GM18511 (cell line): ENCODE measurements around the gene LRP1B.

Experiments
- ATAC-seq: cut with Tn5 transposase; IDR thresholded peaks from one replicate; pipeline ENCODE4 v1.9.1; 2021; ENCODE audit warnings: mild to moderate bottlenecking, moderate library complexity; ENCODE audit not compliant: unreplicated experiment

The LRP1B gene

GRCh38 chr2:141791521-141791920 lies 339.3 kb downstream of the LRP1B start:
- ATAC-seq: no peak

GRCh38 chr2:141782574-141782973 lies 348.2 kb downstream of the LRP1B start:
- ATAC-seq: no peak

GRCh38 chr2:141778315-141778835 lies 352.4 kb downstream of the LRP1B start:
- no peak for ATAC-seq

DNA sequence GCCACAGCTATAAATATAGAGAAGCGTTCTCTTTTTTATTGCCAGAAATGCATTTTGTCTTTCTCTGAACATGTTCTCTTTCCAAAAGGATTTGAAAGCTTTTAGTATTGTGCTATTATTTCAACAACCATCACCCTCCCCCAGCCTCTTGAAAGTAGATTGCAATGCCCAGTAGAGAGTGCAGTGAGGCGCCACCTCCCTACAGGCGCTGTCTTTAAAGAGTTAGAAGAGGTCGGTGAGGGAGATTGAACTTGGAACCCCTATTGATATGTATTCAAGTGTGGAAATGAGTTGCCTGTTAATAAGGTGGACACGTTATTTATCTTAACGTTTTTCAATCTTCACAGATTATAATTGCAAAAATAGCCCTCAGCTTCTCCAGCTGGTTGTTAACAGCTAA lies 360.3 kb downstream of the LRP1B start:
- no peak for ATAC-seq

DNA sequence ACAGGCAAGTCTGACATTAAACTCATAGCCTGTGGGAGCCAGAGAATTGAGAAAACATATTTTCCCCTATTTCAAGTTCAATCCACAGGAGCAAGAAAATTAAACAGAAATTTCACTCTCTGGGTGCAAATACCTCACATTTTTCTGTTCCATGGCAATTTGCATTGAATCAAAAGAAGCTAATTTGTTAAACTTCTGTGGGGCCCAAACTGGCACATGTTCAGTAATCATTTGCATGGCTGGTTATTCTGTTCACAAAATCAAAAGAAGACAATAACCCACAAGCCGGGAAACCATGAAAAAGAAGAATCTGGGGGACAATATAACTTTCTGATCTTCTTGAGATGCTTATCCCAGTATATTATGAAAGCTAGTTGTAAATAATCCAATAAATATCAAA lies 363.1 kb downstream of the LRP1B start:
- no peak for ATAC-seq

DNA sequence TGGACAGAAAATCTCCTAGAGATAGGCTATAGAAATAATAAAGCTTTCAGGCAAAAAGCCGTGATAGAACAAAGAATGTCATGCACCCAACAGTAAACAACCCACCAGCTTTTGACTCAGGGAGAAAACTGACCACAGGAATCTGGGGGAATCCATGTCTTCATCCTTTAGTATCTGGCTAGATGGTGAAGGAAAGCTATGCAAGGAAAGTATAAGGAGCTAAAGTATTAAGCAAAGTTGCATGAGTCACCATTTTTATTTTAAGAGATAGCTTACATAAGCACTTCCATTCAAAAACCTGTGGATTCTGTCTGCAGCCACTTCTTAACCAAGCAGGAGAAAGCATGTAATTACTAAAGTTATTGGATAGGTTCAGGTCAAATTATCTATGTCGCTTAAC lies 363.8 kb downstream of the LRP1B start:
- no peak for ATAC-seq

- no peak for ATAC-seq
These were observed 364.6 kb downstream of the LRP1B start for GRCh38 chr2:141766225-141766624.

DNA sequence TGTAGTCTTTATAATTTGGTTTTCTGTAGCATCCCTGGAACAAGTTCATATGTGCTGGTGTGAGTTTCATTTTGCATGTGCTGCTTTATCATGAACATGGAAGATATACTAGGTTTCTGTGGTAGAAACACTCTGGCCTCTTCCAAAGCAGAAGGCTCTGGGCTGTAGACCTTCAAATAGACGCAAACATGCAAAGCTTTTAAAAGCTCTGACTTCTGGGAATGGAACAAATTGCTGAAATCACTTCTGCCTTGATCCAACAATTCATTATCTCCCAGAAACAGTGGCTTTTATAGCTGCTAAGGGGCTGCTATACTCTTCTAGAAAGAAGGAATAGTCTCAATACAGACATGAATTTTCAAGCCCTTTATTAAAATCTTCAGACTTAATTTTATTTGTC lies 382.2 kb downstream of the LRP1B start:
- no peak for ATAC-seq

DNA sequence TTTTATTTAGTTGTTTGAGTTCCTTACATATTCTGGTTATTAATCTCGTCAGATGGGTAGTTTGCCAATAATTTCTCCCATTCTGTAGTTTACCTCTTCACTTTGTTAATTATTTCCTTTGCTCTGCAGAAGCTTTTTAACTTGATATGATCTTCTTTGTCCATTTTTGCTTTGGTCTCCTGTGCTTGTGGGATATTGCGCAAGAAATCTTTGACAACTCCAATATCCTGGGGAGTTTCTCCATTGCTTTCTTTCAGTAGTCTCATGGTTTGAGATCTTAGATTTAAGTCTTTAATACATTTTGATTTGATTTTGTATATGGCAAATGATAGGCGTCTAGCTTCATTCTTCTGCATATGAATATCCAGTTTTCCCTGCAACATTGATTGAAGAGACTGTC lies 389.2 kb downstream of the LRP1B start:
- ATAC-seq: no peak

- ATAC-seq: no peak
These were observed 393.1 kb downstream of the LRP1B start for GRCh38 chr2:141737492-141738255.

DNA sequence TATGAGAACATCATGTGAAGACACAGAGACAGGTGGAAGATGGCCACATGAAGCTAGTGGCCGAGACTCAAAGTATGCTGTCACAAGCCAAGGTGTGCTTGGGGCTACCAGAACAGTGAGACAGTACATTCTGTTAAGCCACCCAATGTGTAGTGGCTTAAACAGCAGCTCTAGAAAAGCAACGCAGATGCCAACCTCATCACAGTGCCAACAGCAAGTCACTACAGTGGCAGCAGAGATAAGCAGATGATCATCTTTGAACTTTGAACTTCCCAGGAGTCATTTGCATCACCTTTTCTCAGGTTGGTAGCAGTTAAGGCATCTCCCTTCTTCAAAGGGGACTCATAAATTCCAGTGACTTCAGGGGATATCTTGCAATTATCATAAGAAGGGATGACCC lies 394.4 kb downstream of the LRP1B start:
- no peak for ATAC-seq

DNA sequence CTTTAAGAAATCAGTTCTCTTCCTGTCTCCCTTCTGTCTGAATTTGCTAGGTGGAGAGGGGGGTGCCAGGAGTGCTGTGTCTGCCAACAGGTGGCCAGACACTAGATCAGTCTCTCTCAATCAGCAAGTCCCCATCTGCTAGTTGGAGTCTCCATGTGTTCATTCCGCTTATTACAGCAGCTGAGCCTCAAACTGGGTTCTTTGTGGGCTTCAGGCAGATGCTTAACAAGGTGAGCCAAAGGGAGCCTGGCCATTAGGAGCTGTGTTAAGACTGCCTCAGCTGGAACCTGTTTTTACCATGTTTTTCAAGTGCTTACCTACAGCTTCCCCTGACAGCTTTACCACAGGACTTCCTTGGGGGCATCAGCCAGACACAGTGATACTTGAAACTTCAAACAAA lies 401.9 kb downstream of the LRP1B start:
- no peak for ATAC-seq

DNA sequence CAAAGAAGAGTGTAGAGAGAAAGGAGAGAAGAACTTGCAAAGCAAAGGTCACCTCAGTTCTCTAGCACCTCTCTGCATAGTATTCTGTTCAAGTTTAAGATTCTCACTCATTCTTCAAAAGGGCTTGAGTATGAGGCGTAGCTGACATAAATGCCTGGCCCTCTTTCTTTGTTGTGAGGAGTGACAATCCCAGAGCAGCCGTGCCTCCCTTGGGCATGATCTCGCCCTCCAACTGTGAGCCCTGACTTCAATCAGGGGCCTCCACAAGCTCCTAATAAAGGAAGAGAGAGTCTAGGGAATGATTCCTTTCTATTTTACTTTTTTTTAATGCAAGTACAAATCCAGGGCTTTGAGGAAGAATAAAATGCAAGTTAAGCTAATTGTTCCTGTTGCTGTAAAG lies 402.7 kb downstream of the LRP1B start:
- ATAC-seq: no peak

DNA sequence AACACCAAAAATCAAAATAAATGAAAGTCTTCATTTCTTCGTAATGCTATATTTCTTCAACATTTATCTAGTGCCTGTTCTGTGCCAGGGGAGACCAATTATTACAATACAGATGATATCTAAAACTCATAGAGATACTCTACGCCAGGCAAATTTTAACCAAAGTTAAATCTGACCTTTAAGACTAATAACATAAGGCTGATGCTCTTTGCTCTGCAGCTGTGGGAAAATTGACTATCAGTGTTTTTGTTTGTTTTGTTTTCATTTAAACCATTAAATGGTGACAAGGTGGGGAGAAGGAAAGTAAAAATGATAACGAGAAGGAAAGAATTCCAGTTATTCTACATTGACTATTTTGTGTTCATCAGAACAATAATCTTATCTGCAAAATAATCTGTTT lies 406.4 kb downstream of the LRP1B start:
- ATAC-seq: no peak

- ATAC-seq: no peak
These were observed 407.0 kb downstream of the LRP1B start for GRCh38 chr2:141723814-141724213.

DNA sequence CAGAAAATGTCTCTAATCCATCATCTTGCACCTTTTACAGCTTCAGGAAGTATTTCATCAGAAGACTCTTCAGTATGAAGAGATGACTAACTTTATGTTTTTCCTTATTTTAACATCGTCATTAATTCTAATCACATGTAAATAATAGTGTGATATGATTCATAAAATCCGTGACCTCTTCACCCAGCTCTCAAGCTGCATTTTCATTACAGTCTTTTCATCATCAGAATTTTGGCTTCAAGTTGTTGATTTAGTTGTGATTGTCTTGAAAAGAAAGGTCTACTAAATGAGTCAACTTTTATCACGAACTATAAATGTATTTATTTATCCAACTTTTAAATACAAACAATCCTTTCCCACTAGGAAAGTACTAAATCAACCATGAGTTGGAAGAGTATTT lies 410.3 kb downstream of the LRP1B start:
- ATAC-seq: no peak

DNA sequence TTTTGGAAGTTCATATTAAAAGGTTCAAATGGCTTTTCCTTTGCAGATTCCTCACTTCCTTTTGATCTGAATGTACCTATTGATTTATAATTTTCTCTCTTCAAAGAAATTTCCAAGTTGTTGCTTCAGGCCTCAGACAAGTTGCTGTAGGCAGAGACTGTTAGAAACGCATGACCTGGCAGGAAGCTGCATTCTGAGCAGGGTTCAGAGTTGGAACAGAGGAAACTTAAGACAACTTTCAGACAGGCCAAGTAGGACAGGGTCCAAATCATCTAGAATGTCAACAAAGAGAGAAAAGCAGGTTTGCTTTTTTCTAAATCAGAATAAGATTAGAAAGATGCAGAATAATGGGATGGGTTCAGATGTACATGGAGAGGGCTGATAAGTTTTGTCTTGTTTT lies 416.3 kb downstream of the LRP1B start:
- no peak for ATAC-seq

DNA sequence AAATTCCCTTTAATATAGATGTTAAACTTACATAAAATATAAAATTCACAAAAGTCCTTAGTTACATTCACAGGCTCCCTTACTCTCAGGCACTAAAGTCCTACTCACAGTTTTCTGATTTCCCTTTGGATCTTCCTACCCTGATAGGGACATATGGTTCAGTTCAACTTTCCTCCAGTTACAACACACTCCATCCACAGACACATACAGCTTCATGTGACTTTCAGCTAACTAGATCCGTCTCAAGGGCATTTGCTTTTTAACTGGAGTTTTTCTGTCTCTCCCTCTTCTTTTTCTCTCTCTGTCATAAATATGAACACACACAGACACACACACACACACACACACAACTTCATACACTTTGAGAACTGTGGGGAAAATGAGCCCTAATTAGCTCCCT lies 419.2 kb downstream of the LRP1B start:
- no peak for ATAC-seq

- no peak for ATAC-seq
These were observed 420.1 kb downstream of the LRP1B start for GRCh38 chr2:141710589-141711239.

DNA sequence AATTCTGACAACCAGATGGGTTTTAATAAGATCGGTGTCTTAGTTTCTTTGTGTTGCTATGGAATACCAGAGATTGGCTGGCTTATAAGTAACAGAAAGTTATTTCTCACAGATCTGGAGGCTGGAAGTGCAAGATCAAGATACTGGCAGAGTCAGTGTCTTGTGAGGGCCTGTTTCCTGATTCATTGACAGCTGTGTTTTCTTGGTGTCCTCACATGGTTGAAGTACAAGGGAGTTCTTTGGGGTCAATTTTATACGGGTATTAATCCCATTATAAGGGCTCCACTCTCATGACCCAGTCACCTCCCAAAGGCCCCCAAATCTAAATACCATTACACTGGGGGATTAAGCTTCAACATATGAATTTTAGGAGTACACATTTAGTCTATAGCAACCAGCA lies 421.1 kb downstream of the LRP1B start:
- ATAC-seq: no peak

DNA sequence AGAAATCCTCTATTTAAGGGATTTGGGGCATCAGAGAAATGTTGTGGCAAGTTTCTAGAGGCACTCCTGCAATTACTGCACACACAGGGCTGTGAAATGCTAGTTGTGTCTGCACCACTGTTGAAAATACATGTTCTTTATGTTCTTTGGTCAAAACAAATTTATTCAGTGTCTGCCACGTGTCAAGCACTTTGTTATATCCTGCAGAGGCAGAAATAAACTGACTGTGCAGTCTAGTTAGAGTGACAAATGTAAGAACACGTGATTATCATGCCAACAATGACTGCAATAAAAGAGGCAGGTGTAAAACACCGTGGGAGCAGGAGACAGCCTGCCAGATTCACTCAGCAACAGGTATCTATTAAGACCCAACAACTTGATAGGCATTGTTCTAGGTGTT lies 423.3 kb downstream of the LRP1B start:
- no peak for ATAC-seq

DNA sequence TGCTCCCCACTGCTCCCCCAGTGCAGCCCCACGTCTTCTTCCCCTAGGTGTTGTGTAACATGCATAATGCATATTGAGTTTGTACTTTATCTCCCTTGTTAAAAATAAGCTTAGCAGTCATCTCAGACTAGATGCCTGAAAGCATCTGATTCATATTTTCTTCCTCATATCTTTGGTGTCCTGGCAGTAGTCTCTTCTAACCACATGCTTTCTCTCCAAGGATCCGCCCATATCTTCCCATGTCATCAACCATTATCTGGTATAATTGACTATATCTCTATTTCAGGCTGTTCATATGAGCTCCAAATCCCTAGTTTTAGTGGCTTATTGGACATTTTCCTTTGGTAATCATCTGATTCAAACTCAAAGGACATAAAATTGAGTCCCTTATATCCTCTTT lies 426.3 kb downstream of the LRP1B start:
- no peak for ATAC-seq

DNA sequence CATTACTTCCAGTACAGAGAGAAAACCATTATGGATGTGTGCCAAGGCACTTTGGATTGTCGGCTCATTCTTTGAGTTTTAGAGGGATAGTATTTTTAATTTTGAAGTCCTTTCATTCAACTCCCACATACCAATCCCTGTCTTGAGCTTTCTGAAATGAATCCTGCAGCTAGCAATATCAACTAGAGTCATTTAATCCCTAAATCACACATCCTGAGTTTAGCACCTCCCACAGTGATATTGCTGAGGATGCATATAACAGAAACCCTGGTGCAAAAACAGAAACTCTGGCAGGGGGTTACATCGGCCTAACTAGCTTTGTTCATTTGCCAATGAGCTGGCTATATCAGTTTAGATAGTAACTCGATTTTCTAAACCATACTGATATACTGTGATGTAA lies 427.3 kb downstream of the LRP1B start:
- ATAC-seq: no peak
